Measurements from ENCODE around the gene ZNF219. TPM values are rescaled to one million over a fixed set of nuclear protein-coding genes. Genes with fewer than 3 reads are reported as not detected.

ZNF219 gene
- total and polyA plus RNA-seq, 4 experiments from 2014 or later = 0.80 to 8.0 (median 5.3) TPM

GRCh38 chr14:21054123-21054767 lies 44.2 kb downstream of the ZNF219 start:
- Mint-ChIP-seq H3K4me1 (peaks cover 0 to 4% (median under 1%) of the 10 kb centered on the region in 4 donors), H3K36me3 (no peaks in the 10 kb centered on the region), H3K9me3 (no peaks in the 10 kb centered on the region), H3K27ac (peak overlapping the region in 1 of 7 donors; percentile 8), H3K27me3 (peaks cover 3 to 9% of the 10 kb centered on the region in 2 donors), H3K4me3 (no peak overlapping the region)
- no peak for DNase-seq
- Histone ChIP-seq H3K4me1 (ENCODE audit: insufficient read depth, low read length) (no peaks in the 10 kb centered on the region), H3K4me3 (ENCODE audit: low read length in 2 of 2) (no peak overlapping the region), H3K9me3 (ENCODE audit: control insufficient read depth in 1 of 2, low read length in 2 of 2) (no peaks in the 10 kb centered on the region), H3K36me3 (ENCODE audit: insufficient read depth, low read length) (no peaks in the 10 kb centered on the region), H3K27me3 (ENCODE audit: insufficient read depth, low read length) (no peaks in the 10 kb centered on the region), H3K27ac (ENCODE audit: low read depth, low read length) (no peak overlapping the region)
- ChIA-PET CTCF (ENCODE audit: partially characterized antibody) (interaction anchor here (1.3 kb wide), 1 partner anchor 39 kb away, joined by 7 read pairs; no protein-coding TSS in a partner anchor), POLR2A (ENCODE audit: partially characterized antibody) (no interaction called here)
- intact Hi-C loops (cut with micrococcal nuclease) = no loop called here

GRCh38 chr14:21053184-21054122 lies 45.0 kb downstream of the ZNF219 start:
- Histone ChIP-seq H3K27me3 (ENCODE audit: insufficient read depth, low read length) (no peaks in the 10 kb centered on the region), H3K27ac (ENCODE audit: low read depth, low read length) (no peak overlapping the region), H3K4me1 (ENCODE audit: insufficient read depth, low read length) (no peaks in the 10 kb centered on the region), H3K9me3 (ENCODE audit: control insufficient read depth in 1 of 2, low read length in 2 of 2) (no peaks in the 10 kb centered on the region), H3K36me3 (ENCODE audit: insufficient read depth, low read length) (no peaks in the 10 kb centered on the region), H3K4me3 (ENCODE audit: low read length in 2 of 2) (no peak overlapping the region)
- no peak for DNase-seq
- peak overlapping the region in 1 of 7 donors; percentile 8 for H3K27ac Mint-ChIP-seq
- no peaks in the 10 kb centered on the region for H3K9me3 Mint-ChIP-seq
- CTCF ChIA-PET (ENCODE audit: partially characterized antibody) = interaction anchor here (1.3 kb wide), 1 partner anchor 39 kb away, joined by 7 read pairs; no protein-coding TSS in a partner anchor
- POLR2A ChIA-PET (ENCODE audit: partially characterized antibody) = no interaction called here
- peaks cover 3 to 12% of the 10 kb centered on the region in 2 donors for H3K27me3 Mint-ChIP-seq
- H3K36me3 Mint-ChIP-seq = no peaks in the 10 kb centered on the region
- intact Hi-C loops (cut with micrococcal nuclease) = no loop called here
- no peak overlapping the region for H3K4me3 Mint-ChIP-seq
- peaks cover 0 to 4% (median under 1%) of the 10 kb centered on the region in 4 donors for H3K4me1 Mint-ChIP-seq

GRCh38 chr14:21050597-21050996 lies 47.9 kb downstream of the ZNF219 start:
- intact Hi-C loops (cut with micrococcal nuclease) = no loop called here

GRCh38 chr14:21049271-21049673 lies 49.2 kb downstream of the ZNF219 start:
- intact Hi-C loops (cut with micrococcal nuclease) = no loop called here
- no peak for DNase-seq
- POLR2A ChIA-PET (ENCODE audit: partially characterized antibody) = no interaction called here

More at GRCh38 chr14:21050597-21050996, 47.9 kb downstream of the ZNF219 start:
- Histone ChIP-seq H3K27me3 (ENCODE audit: insufficient read depth, low read length) (peaks cover 3% of the 10 kb centered on the region), H3K36me3 (ENCODE audit: insufficient read depth, low read length) (no peaks in the 10 kb centered on the region), H3K9me3 (ENCODE audit: control insufficient read depth in 1 of 2, low read length in 2 of 2) (no peaks in the 10 kb centered on the region), H3K4me1 (ENCODE audit: insufficient read depth, low read length) (no peaks in the 10 kb centered on the region), H3K27ac (ENCODE audit: low read depth, low read length) (no peak overlapping the region), H3K4me3 (ENCODE audit: low read length in 2 of 2) (no peak overlapping the region)
- ChIA-PET POLR2A (ENCODE audit: partially characterized antibody) (interaction anchor here (1.2 kb wide), 1 partner anchor 36 kb away, joined by 3 read pairs; no protein-coding TSS in a partner anchor), CTCF (ENCODE audit: partially characterized antibody) (interaction anchor here (1.3 to 1.9 kb wide), 3 partner anchors 10 to 41 kb away, joined by 3 to 11 read pairs (median 4); no protein-coding TSS in a partner anchor)
- Mint-ChIP-seq H3K36me3 (no peaks in the 10 kb centered on the region), H3K4me3 (no peak overlapping the region), H3K27ac (no peak overlapping the region), H3K27me3 (peaks cover 3 to 8% of the 10 kb centered on the region in 2 donors), H3K9me3 (no peaks in the 10 kb centered on the region), H3K4me1 (peaks cover 0 to 4% (median under 1%) of the 10 kb centered on the region in 4 donors)
- no peak for DNase-seq

GRCh38 chr14:21048638-21049037 lies 49.8 kb downstream of the ZNF219 start:
- H3K4me3 ChIP-seq (ENCODE audit: low read length in 2 of 2) = no peak overlapping the region
- no peaks in the 10 kb centered on the region for H3K9me3 ChIP-seq (ENCODE audit: control insufficient read depth in 1 of 2, low read length in 2 of 2)
- Mint-ChIP-seq H3K4me3 (no peak overlapping the region), H3K27me3 (peaks cover 3 to 8% of the 10 kb centered on the region in 2 donors), H3K4me1 (peaks cover 8 to 17% (median 12%) of the 10 kb centered on the region in 4 donors), H3K36me3 (no peaks in the 10 kb centered on the region), H3K27ac (no peak overlapping the region), H3K9me3 (no peaks in the 10 kb centered on the region)
- intact Hi-C loops (cut with micrococcal nuclease) = no loop called here
- no peak overlapping the region for H3K27ac ChIP-seq (ENCODE audit: low read depth, low read length)
- H3K36me3 ChIP-seq (ENCODE audit: insufficient read depth, low read length) = no peaks in the 10 kb centered on the region
- POLR2A ChIA-PET (ENCODE audit: partially characterized antibody) = interaction anchor here (0.9 kb wide), 1 partner anchor 56 kb away, joined by 4 read pairs; no protein-coding TSS in a partner anchor
- peaks cover 14% of the 10 kb centered on the region for H3K4me1 ChIP-seq (ENCODE audit: insufficient read depth, low read length)
- peaks cover 3% of the 10 kb centered on the region for H3K27me3 ChIP-seq (ENCODE audit: insufficient read depth, low read length)
- DNase-seq = no peak
- CTCF ChIA-PET (ENCODE audit: partially characterized antibody) = interaction anchor here (1.1 to 3.9 kb wide), 4 partner anchors 12 to 56 kb away, joined by 3 to 36 read pairs (median 8); no protein-coding TSS in a partner anchor

More at GRCh38 chr14:21049271-21049673, 49.2 kb downstream of the ZNF219 start:
- Mint-ChIP-seq H3K36me3 (no peaks in the 10 kb centered on the region), H3K4me3 (no peak overlapping the region), H3K27ac (no peak overlapping the region), H3K27me3 (peaks cover 3 to 8% of the 10 kb centered on the region in 2 donors), H3K9me3 (no peaks in the 10 kb centered on the region), H3K4me1 (peaks cover 6 to 14% (median 9%) of the 10 kb centered on the region in 4 donors)
- peaks cover 8% of the 10 kb centered on the region for H3K4me1 ChIP-seq (ENCODE audit: insufficient read depth, low read length)
- H3K27ac ChIP-seq (ENCODE audit: low read depth, low read length) = no peak overlapping the region
- CTCF ChIA-PET (ENCODE audit: partially characterized antibody) = interaction anchor here (1.9 to 3.9 kb wide), 2 partner anchors 34 kb away, joined by 11 to 36 read pairs; no protein-coding TSS in a partner anchor
- no peaks in the 10 kb centered on the region for H3K9me3 ChIP-seq (ENCODE audit: control insufficient read depth in 1 of 2, low read length in 2 of 2)
- H3K27me3 ChIP-seq (ENCODE audit: insufficient read depth, low read length) = peaks cover 3% of the 10 kb centered on the region
- H3K4me3 ChIP-seq (ENCODE audit: low read length in 2 of 2) = no peak overlapping the region
- no peaks in the 10 kb centered on the region for H3K36me3 ChIP-seq (ENCODE audit: insufficient read depth, low read length)

- Mint-ChIP-seq H3K36me3 (no peaks in the 10 kb centered on the region), H3K4me1 (peaks cover 11 to 28% (median 18%) of the 10 kb centered on the region in 4 donors), H3K27ac (no peak overlapping the region), H3K9me3 (no peaks in the 10 kb centered on the region), H3K27me3 (peaks cover 0 to 8% of the 10 kb centered on the region in 2 donors), H3K4me3 (no peak overlapping the region)
- CTCF ChIA-PET (ENCODE audit: partially characterized antibody) = interaction anchor here (0.6 to 3.9 kb wide), 8 partner anchors 14 to 231 kb away, joined by 3 to 36 read pairs (median 6); no protein-coding TSS in a partner anchor
- DNase-seq = no peak
- Histone ChIP-seq H3K4me3 (ENCODE audit: low read length in 2 of 2) (no peak overlapping the region), H3K36me3 (ENCODE audit: insufficient read depth, low read length) (no peaks in the 10 kb centered on the region), H3K27me3 (ENCODE audit: insufficient read depth, low read length) (peaks cover 3% of the 10 kb centered on the region), H3K27ac (ENCODE audit: low read depth, low read length) (no peak overlapping the region), H3K9me3 (ENCODE audit: control insufficient read depth in 1 of 2, low read length in 2 of 2) (no peaks in the 10 kb centered on the region), H3K4me1 (ENCODE audit: insufficient read depth, low read length) (peaks cover 18% of the 10 kb centered on the region)
- POLR2A ChIA-PET (ENCODE audit: partially characterized antibody) = interaction anchor here (0.9 kb wide), 1 partner anchor 57 kb away, joined by 4 read pairs; no protein-coding TSS in a partner anchor
- intact Hi-C loops (cut with micrococcal nuclease) = no loop called here
These were observed 51.1 kb downstream of the ZNF219 start for GRCh38 chr14:21047378-21047781.

All from CD4-positive, alpha-beta memory T cell (primary cell).